HL-60 (cell line): ENCODE data around the gene DNMT3A.

Experiments
- CTCF ChIP-seq: IDR thresholded peaks from one replicate; pipeline ENCODE4 v1.5.1; 2011; ENCODE audit warnings: low read length, control low read depth, inconsistent platforms; ENCODE audit not compliant: insufficient read depth
- GABPA ChIP-seq: IDR thresholded peaks from 2 replicates; pipeline ENCODE4 v1.6.1; 2012; ENCODE audit warnings: low read depth
- POLR2AphosphoS5 ChIP-seq: IDR thresholded peaks from 2 replicates; pipeline ENCODE4 v1.6.1; 2012; ENCODE audit warnings: low read depth
- REST ChIP-seq: IDR thresholded peaks from 2 replicates; pipeline ENCODE4 v1.6.1; 2012; ENCODE audit warnings: low read depth; ENCODE audit not compliant: insufficient replicate concordance
- SPI1 ChIP-seq: IDR thresholded peaks from 2 replicates; pipeline ENCODE4 v1.6.1; 2012; ENCODE audit warnings: low read depth, mild to moderate bottlenecking, borderline replicate concordance

DNA sequence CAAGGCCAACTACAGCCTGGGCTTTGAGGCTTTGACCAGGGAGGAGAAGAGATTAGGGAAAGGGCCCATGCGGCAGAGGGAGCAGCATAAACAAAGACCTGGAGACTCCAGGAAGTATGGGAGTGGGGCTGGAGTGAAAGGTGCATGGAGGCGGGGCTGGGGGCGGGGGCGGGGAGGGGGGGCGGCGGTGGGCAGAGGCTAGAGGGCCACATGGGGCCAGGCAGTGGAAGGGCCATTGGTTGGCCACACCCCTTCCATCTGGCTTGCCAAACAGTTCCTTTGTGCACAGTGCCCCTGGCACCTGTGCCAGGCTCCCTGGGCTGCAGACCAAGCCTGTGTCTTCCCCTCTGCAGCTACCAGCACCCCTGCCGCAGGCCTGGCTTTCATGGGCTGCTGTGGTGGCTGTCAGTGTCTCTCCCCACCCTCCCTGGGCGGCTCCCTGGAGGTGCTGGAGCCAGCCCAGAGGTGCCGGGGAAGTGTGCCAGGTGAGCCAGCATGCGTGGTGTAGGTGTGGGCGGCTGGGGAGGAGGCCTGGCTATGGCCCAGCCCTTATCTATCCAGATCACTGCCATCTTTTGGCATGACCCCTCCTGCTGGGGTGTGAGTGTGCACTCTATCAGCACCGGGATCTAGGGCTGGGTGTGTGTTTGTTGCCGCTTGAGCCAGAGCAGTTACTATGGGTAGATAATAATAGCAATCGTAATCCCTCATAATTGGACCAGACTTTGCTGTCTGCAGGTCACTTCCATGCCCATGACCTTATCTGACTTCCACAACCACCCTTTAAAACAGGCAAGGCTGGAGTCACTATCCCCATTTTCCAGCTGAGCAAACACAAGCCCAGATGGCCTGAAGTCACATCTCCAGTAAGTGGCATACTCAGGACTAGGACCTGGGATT is 30.5 kb downstream of the DNMT3A start:
- TF ChIP-seq CTCF (no peak), POLR2AphosphoS5 (no peak), REST (no peak), GABPA (no peak), SPI1 (no peak)
